HG03066 (cell line): Measurements from ENCODE around the gene ALX3.

ENCODE experiments used
- ATAC-seq: cut with Tn5 transposase; IDR thresholded peaks from one replicate; pipeline ENCODE4 v1.9.1; 2021; ENCODE audit warnings: low read depth; ENCODE audit not compliant: unreplicated experiment

Gene ALX3

DNA sequence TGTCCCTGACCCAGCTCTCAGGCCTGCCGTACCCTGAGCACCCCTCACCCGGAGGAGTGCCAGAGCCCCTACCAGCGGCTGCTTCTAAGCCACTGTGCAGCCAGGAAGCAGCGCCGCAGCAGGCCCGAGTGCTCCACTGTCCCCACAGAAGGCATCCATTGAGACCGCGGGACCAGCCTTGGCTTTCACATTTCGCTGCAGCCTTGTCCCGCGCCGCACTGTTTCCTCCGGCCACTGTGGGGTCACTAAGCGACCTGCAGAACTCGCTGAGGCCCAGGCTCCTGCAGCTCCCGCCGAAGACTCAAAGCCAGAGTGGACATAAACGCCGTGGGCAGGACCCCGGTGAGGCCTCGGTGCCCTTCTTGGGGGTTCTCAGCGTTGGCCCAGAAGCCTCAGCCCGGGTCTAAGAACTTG lies 3.0 kb downstream of the ALX3 start:
- no peak for ATAC-seq

DNA sequence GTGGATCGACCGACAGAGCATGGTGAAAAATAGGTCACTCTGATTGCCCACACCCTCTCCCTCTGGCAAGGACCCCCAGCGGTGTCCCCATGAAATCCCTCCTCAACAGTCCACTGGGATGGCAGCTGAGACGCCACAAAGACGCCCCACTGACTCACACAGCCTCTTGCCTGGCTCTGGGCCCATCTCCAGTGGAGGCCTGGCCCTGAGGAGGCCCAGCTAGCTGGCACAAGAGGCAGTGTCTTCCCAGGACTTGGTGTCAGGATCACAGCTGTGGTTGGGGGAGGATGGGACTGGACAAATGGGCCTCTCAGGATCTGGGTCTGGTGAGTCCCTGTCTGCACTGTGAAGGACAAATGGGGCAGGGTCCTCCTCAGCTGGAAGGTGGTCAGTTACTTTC lies 4.6 kb downstream of the ALX3 start:
- ATAC-seq: no peak

DNA sequence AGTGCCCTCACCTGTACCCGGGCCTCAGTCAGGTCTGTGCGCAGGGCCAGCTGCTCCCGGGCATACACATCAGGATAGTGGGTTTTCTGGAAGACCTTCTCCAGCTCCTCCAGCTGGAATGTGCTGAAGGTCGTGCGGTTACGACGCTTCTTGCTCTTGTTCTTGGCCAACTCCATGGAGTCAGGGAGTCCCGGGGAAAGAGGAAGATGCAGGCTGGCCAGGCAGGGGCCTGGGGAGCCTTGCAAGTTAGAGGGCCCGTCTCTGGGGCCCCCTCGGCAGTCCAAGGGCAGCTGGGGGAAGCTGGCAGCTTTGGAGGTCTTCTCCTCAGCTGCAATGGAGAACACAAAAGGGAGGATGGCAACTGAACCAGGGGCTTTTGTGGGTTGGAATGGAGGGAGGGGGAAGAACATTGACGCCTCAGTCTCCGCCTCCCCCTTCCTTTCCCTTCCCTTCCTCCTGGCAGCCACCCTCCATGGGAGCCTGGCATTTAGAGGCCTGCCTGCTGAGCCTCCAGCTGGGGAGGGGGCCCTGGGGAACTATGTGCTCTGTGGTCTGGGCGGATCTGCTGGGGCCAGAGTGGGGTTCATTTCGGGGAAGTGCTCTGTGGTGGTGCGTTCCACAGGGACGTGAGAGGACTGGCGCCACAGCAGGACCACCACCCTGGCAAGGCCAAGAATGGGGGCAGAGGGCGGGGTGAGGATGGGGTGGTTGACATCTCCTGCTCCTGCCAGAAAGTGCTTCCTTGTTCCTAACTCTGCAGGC lies 5.7 kb downstream of the ALX3 start:
- ATAC-seq: no peak

DNA sequence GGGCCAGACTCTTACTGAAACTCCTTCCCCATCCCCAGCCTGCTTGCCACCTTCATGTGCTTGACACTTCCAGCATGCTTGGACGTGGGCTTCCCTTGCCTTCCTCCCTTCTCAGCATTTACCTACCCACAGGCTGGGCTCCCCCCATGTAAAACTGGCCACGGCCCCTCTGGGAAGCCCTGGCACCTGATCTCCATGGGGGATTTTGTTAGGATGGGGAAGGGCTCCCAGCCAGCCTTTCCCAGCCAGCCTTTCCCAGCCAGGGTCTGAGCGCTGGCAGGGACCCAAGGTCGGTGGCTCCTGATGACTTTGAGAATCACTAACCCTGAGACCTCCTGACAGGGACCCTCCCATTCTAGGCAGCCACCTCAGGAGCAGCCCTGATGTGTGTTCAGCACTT lies 6.7 kb downstream of the ALX3 start:
- no peak for ATAC-seq

DNA sequence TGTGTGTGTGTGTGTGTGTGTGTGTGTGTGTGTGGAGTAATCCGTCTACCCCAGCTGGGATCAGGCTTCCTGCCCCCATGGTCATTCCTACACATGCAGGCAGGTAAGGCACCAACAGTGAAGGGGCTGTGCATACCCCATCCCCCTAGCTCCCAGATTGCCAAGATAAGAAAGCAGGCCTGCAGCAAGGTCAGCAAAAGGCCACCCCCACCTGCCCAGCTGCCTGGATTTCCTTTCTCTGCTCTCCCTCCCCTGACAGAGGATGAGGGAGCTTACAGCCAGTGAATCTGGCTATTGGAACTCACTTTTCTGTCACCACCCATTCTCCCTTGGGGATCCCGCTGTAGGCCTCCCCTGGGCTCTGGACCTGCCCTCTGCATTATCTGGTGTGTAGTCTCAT lies 7.9 kb downstream of the ALX3 start:
- no peak for ATAC-seq

DNA sequence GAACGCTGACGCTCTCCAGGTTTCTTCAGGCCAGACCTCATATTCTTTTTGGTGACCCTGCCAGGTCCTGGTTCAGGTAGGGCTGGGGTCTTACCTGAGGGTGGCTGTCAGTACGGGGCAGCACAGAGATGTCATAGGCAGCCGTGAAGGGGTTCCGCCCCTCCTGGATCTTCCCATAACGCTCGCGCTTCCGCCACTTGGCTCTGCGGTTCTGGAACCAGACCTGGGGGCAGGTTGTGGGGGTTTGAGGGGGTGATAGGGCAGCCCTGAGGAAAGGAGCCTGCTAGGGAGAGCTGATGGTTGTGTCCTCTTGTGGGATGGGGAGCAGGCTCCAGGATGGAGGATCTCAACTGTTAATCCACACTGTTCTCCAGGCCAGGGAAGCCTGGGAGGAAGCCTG lies 9.1 kb downstream of the ALX3 start:
- ATAC-seq: no peak

DNA sequence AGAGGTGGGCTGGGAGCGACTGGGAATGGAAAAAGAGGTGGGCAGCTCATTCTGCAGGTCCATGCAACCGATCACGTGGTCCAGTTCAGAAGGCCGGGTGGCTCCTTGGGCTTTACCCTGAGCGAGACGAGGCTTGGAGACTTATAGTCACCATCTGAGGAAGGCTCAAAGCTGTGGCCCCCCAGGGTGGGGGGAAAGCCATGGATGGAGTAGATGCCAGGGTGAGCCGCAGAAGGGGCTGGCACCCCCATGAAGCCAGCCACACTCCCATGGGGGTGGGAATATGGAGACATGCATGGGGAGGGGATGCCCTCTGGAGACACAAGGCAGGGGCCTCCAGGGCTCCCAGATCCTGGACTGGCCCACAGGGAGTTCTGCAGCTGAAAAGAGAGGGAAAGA lies 9.8 kb downstream of the ALX3 start:
- ATAC-seq: no peak

DNA sequence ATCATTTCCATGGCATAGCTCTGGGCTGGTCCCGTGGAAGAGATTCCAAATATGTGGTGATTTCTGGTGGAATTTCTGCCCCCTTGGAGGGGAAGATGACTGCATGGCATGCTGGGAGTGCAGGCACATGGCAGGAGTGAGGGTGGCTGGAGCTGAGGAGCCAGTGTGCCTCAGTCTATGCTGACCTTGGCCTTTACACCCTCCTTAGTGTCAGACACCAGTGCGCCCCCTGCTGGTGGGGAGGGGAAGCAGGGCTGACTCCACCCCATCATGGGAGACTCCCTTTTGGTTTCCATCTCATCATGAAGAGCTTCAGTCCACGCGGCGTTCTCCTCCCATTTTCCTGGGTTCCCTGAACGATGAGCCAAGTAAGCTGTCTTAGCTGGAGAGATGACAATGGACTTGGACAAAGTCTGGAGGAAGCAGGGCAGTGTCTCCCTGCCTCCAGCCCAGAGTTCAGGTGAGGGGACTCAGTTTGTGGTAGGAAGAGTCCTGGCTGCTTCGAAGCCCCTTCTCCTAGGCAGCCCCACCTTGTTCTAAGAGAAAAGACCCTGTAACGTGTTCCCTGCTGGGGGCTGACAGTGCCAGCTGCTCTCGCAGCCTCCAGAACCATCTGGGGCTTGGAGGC lies 10.3 kb downstream of the ALX3 start:
- ATAC-seq: no peak

DNA sequence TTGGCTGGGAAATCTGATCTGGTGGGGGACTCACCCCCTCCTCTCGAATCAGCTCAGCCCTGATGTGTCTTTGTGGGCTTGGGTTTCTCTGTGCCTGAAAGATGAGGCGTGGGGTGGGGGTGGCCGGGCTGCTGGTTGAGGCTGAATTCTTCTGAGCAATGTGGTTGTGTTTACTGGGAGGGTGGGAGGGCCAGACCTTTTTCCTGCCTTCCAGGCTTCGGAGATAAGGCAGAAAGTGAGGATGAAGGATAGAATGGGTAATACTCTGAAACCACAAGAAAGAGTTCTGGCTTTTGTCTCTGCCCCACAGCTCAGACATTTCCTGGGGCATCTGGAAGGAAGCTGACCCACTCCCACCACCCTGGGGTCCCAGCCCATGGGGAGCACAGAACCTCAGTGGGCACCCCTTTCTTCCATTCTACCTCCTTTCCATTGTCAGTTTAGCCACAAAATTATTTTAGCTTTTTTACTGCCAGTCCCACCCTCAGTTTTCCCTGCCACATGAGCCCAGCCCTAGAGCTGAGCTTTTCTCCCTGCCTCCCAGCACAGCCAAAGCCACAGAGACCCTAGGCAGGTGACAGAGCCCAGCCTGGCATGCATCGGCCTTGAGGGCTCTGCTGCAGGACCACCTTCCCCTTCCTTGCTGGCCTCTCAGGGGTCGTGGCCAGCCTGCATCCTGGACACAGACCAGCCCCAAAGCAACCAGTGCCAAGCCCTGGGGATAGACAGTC lies 11.2 kb downstream of the ALX3 start:
- no peak for ATAC-seq

DNA sequence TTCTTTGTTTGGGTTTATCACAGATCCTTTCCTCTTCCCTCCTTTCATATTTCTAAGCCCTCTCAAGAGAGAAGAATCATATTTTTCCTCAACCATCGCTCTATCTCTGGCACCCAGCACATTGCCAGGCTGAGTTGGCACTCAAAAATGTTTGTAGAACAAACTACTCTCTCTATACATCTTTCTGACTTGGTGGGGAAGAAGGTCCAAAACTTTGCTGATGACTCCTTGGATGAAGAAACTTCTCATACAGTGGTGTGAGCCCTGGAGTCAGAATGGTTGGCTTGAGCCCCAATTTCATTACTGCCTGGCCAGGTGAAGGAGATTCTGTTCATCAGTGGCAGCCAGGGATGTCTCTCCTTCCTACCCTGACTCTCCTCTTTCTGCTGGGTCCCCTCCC lies 11.9 kb downstream of the ALX3 start:
- no peak for ATAC-seq

DNA sequence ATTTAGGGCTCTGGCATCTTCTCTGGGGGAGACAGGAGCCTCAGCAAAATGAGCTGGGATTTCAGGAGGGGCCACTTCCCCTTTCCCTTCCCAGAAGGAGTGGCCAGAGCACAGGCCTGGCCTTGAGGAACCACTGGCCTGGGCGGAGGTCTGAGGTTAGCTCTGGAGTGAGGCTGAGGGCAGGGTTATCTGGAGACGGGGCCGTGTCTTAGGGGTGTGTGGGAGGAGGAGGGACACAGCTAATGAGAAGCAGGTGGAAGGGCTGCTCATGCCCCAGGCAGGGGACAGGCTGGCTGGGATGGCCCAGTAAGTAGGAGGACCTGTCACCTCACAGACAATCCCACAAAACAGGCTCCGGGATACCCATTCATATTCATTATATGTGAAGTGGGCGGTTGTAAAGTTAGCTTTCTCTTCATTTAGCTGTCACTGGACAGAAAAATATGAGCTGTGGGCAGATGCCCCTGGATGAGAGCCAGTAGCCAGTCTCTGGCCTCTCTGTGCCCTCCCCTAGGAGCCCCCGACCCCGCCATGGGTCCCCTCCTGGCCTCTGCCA lies 12.4 kb downstream of the ALX3 start:
- no peak for ATAC-seq

DNA sequence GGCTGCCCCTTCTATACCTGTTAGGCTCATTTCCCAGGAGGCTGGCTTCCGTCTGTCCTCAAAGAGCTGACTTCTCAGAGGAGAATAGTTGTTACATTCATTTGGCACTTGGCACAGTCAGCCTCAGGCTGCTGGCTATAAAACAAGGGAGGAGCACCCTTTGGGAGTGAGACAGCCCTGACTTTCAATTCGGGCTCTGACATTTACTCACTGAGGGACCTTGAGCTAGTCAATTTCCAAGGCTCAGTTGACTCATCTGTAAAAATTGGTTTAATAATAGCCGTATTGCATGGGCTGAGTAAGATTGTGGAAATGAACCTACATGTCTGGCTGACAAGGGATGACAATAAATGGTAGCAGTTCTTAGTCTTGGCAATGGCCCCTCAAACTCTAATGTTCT lies 13.7 kb downstream of the ALX3 start:
- ATAC-seq: no peak

DNA sequence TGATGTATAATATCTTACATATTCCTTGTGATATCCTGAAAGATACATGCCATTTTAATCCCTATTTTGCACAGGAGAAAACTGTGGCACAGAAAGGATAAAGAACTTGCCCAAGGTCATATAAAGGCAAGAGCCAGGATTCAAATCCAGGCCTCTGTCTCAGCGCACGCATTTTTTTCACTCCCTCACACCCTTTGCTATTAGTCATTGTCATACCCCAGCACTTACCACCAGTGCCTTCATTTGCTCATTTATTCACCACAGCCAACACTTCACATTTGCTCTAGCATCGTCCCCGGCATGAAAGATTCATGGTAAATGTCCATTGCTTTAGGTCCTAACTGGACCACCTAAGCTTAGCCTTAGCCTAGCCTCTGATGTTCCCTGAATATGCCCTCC lies 14.2 kb downstream of the ALX3 start:
- no peak for ATAC-seq

DNA sequence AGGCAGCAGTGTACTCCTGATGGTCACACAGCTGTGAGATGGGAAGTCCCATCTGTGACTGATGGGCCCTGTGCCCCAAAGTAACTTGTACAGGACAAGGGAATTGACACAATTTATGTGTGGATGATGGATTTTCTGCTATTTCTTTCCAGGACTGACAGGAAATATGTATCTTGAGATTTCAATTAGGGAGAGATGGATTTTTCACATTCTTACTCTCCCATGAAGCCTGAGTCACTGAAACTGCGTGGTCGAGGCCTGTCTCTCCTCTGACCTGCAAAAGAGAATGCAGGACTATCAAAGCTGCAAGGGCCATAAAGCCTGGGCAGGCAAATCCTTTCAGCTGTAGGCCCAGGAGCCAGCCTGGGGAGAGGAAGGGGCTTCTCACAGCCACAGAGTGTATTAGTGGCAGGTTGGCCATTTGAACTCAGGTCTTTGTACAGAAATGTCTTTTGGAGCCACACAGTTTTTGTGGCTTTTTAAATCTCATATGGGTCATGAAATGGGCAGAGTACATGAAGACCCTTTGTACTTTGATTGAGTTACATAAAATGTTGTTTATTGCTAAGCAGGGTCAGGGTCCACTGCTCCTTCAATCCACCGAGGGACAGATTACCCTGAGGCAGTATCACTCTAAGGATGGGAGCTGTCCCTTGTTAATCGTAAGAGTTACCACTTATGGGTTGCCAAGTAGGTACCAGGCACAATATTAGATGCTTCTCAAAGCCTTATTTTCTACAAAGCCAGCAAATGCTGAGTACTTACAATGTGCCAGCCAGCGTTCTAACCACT lies 14.8 kb downstream of the ALX3 start:
- ATAC-seq: no peak

DNA sequence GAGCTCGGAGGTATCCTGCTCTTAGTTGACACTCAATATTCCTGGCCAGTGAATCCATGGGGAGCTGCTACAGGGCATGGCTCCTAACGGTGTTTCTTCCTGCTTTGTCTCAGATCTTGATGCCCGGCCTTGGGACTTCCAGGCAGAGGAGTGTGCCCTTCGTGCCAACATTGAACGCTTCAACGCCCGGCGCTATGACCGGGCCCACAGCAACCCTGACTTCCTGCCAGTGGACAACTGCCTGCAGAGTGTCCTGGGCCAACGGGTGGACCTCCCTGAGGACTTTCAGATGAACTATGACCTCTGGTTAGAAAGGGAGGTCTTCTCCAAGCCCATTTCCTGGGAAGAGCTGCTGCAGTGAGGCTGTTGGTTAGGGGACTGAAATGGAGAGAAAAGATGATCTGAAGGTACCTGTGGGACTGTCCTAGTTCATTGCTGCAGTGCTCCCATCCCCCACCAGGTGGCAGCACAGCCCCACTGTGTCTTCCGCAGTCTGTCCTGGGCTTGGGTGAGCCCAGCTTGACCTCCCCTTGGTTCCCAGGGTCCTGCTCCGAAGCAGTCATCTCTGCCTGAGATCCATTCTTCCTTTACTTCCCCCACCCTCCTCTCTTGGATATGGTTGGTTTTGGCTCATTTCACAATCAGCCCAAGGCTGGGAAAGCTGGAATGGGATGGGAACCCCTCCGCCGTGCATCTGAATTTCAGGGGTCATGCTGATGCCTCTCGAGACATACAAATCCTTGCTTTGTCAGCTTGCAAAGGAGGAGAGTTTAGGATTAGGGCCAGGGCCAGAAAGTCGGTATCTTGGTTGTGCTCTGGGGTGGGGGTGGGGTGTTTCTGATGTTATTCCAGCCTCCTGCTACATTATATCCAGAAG lies 16.7 kb downstream of the ALX3 start:
- no peak for ATAC-seq

DNA sequence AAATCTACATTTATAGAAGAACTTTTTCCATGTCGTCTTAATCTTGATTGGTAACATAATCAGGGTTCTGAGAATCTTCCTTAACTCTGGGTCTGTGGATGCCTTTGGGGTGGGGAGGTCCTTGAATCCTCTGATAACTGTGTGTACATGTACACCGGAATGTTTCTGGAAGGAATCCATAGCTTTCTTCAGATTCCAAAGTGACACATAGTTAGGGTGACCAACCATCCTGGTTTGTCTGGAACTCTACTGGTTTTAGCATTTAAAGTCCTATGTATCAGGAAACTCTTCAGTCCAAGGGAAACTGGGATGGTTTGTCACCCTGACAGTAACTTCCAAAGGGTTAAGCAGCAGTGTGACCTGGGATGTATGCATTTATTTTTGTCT lies 19.2 kb downstream of the ALX3 start:
- ATAC-seq: no peak

DNA sequence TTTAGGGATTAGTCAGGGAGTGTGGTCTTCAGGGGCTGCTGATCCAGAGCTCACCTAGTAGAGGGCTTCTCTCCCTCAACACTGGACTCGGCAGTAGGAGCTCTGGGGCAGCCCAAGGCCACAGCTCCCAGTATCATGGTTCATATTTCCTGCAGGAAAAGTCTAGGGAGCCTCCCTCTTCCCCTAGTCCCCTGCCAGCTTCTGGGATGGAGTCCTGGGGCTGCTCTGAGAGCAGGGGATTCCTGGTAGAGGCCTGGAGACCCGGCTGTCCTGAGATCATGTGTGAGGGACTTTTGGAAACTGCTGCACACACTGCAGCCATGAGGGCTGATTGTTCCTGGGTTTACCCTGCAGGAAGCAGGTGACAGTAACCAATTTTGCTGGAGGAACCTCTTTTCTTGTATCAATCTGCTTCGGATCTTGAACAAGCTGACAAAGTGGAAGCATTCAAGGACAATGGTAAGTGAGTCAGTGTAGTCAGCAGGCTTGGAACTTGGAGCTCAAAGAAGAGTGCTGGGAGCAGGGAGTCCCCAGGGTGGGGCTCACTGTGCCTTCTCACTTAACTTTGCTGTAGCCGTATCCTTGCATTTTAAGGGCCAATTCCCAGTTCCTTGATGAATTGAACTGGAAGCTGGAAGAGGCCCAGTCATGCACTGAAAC lies 19.7 kb downstream of the ALX3 start:
- ATAC-seq: no peak

DNA sequence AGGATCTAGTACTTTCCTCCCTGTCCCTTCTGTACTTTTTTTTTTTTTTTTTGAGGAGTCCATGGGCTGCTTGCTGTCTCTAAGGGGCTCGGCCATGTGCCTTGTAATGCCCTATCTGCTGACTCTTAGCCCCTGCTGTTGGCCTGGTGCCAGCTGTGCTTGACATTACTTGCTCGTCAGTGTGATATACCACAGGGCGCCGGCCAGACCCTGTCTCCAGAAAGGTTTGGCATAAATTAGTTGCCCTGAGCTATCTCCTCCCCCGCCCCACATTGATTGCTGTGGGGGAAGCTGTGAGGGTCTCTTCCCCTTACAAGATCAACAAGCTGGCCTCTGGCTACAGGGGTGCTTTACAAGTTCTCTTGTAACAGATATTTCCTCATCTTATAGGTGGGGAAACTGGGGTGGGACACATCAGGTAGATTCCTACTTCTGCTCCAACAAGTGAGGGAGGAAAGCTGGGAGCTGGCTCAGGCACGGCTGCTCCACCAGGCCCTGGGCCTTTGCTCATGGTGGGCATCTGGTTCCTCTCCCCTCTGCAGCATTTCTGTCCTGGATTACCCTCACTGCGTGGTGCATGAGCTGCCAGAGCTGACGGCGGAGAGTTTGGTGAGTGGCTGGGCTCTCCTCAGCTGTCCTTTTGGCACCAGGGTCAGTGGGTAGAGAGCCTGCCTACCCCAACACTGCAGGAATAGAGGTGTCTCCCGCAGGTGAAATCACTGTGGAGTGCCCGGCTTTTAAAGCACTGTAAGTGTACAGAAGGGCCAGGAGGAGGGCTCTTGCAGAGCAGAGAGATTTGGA lies 20.5 kb downstream of the ALX3 start:
- no peak for ATAC-seq
